NCI-H1048 (cell line): ENCODE data around the gene ARHGAP21.

Source experiments
- DNase-seq: peaks from one replicate; lab custom pipeline; 2025; lab: John Stamatoyannopoulos, UW

The ARHGAP21 gene

DNA sequence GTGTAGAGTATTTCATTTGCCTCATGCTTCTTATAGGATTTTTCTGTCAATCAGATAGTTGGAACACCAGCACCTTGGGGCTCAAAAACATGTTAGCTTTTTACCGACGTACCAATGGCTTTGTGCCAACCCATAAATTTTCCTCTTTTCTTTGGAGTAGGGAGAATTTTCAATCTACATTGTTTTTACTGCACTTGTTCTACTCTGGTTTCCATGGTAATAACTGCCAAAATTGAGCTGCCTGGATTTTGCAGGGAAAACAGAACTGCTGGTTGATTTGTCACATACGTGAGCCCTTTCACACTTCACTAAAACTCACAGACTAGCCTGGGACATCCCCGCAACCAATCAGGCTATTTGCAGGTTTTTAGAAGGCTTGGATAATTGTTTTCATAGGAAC, 189.7 kb downstream of the ARHGAP21 start:
- no peak for DNase-seq
